OCI-LY3 (cell line): Measurements from ENCODE around the gene NR2F6.

ENCODE experiments used
- EZH2phosphoT487 ChIP-seq: fragments of 200-600 bp; shearing (Covaris generic); IDR thresholded peaks from 2 replicates; pipeline ENCODE4 v1.6.1; 2018; ENCODE audit warnings: antibody characterized with exemption, mixed run types, low read depth
- TF ChIP-seq, protein P1 (sequence below): fragments of 200-600, 300-600 bp; sonication (generic); IDR thresholded peaks from 2 replicates; pipeline ENCODE4 v1.5.1; 2014; ENCODE audit warnings: antibody characterized with exemption, low read length, low read depth

DNA sequence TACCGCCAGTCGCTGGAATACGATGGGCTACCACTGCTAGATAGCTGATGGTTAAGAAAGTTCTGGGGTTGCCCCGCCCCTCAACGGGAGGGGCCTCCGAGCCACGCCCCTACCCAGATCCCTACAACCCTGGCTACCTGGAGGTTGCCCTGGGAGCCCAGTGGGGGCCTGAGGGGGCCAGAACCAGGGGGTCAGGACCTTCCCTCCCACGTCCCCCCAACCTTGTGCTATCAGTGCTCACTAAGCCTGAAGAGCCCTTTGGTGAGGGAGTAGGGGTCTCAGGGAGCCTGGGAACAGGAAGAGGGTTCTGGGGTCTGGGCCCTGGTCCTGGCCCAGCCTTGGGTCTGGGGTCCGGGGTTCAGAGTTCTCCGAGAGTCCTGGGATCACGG lies 10.8 kb downstream of the NR2F6 start:
- TF ChIP-seq, protein P1, sequence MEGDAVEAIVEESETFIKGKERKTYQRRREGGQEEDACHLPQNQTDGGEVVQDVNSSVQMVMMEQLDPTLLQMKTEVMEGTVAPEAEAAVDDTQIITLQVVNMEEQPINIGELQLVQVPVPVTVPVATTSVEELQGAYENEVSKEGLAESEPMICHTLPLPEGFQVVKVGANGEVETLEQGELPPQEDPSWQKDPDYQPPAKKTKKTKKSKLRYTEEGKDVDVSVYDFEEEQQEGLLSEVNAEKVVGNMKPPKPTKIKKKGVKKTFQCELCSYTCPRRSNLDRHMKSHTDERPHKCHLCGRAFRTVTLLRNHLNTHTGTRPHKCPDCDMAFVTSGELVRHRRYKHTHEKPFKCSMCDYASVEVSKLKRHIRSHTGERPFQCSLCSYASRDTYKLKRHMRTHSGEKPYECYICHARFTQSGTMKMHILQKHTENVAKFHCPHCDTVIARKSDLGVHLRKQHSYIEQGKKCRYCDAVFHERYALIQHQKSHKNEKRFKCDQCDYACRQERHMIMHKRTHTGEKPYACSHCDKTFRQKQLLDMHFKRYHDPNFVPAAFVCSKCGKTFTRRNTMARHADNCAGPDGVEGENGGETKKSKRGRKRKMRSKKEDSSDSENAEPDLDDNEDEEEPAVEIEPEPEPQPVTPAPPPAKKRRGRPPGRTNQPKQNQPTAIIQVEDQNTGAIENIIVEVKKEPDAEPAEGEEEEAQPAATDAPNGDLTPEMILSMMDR = no peak
- no peak for TF ChIP-seq EZH2phosphoT487
